ENCODE data around the gene NOSTRIN. TPM values are rescaled to one million over a fixed set of nuclear protein-coding genes. Genes with fewer than 3 reads are reported as not detected.

NOSTRIN gene
- total RNA-seq, 1 experiment from 2014 or later = not detected

DNA sequence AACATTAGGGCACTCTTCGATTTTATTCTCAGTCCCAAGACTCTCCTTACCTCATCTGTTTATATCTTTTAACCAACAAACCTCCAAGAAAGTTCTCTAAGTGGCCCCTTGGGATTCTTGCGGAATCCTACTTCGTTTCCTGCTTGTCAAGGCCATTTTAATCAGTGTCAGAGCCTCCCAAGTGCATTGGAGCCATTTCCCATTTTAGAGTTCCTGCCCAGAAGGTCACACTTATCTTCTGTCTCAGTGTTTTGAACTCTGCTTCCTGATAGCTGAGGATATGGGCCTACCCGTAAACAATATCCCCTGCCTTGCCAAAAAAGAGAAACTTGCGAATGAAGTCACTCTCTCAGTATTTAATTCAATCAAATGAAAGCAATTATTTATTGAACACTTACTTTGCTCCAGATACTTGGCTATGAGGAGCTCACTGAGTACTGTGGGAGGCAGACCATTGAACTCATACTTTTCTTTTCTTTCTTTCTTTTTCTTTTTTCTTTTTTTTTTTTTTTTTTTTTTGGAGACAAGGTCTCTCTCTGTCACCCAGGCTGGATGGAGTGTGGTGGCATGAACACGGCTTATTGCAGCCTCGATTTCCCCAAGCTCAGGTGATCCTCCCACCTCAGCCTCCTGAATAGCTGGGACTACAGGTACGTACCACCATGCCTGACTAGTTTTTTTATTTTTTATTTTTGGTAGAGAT is 5.7 kb upstream of the NOSTRIN start:
- Histone ChIP-seq H3K4me1 (replicated peaks) (no peaks in the 10 kb centered on the region), H3K4me3 (no peak overlapping the region), H3K27ac (no peak overlapping the region), H3K9me3 (replicated peaks) (no peaks in the 10 kb centered on the region), H3K27me3 (replicated peaks) (no peaks in the 10 kb centered on the region), H3K36me3 (no peaks in the 10 kb centered on the region)
- no peak for DNase-seq (ENCODE audit: low read depth in 1 of 2, low spot score in 2 of 2)

- no peak overlapping the region for H3K27ac ChIP-seq
- no peaks in the 10 kb centered on the region for H3K27me3 ChIP-seq (replicated peaks)
- no peaks in the 10 kb centered on the region for H3K9me3 ChIP-seq (replicated peaks)
- no peaks in the 10 kb centered on the region for H3K4me1 ChIP-seq (replicated peaks)
- H3K36me3 ChIP-seq = no peaks in the 10 kb centered on the region
- H3K4me3 ChIP-seq = no peak overlapping the region
- no peak for DNase-seq (ENCODE audit: low read depth in 1 of 2, low spot score in 2 of 2)
These were observed 5.2 kb upstream of the NOSTRIN start for GRCh38 chr2:168797286-168797655.

DNA sequence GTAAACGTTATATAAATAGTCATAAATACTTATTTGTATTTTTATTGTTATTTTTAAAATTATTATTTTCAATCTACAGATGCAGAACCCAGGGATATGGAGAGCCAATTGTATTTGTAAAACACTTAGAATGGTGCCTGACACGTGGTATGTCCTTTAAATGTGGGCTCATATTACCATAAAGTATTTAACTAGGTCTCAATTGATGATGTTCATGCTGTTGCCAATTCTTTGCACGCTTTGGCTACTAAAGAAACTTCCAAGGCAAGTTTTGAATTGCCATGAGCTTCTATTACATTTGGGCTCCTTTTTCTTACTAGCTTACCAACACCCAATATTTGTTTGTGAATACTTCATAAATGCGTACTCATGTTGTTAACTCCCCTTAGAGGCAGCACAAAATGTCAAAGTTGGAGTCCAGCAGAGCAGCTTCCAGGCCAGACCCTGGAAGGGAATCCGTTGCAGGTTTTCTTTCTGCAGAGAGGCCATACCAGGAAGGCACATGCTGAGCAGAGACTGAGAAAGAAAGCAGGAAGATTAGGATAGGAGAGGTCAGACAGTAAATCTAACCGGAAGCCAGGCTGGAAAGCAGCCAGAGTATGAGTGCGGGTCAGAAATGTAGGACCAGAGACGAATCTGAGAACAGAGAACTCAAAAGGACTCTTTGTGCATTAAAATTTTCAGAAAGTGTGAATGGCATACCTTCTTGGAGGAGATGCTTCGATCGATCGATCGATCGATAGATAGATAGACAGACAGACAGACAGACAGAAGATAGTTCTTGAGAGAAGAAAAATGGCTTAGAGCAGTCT is 4.2 kb upstream of the NOSTRIN start:
- no peaks in the 10 kb centered on the region for H3K4me1 ChIP-seq (replicated peaks)
- H3K27ac ChIP-seq = no peak overlapping the region
- no peak overlapping the region for H3K4me3 ChIP-seq
- H3K9me3 ChIP-seq (replicated peaks) = no peaks in the 10 kb centered on the region
- no peaks in the 10 kb centered on the region for H3K36me3 ChIP-seq
- no peak for DNase-seq (ENCODE audit: low read depth in 1 of 2, low spot score in 2 of 2)
- no peaks in the 10 kb centered on the region; the same call in 1 of the 2 replicates for H3K27me3 ChIP-seq (replicated peaks)

- DNase-seq (ENCODE audit: low read depth in 1 of 2, low spot score in 2 of 2) = no peak
- Histone ChIP-seq H3K36me3 (no peaks in the 10 kb centered on the region), H3K4me3 (no peak overlapping the region), H3K27me3 (replicated peaks) (no peaks in the 10 kb centered on the region; the same call in 1 of the 2 replicates), H3K4me1 (replicated peaks) (no peaks in the 10 kb centered on the region), H3K27ac (no peak overlapping the region), H3K9me3 (replicated peaks) (no peaks in the 10 kb centered on the region)
These were observed 3.5 kb upstream of the NOSTRIN start for GRCh38 chr2:168798888-168799410.

GRCh38 chr2:168801471-168801870 is 966 bp upstream of the NOSTRIN start:
- no peak overlapping the region for H3K27ac ChIP-seq
- no peak overlapping the region for H3K4me3 ChIP-seq
- H3K27me3 ChIP-seq (replicated peaks) = peaks cover 4% of the 10 kb centered on the region; the same call in 1 of the 2 replicates
- no peaks in the 10 kb centered on the region for H3K36me3 ChIP-seq
- no peaks in the 10 kb centered on the region for H3K9me3 ChIP-seq (replicated peaks)
- no peaks in the 10 kb centered on the region for H3K4me1 ChIP-seq (replicated peaks)
- no peak for DNase-seq (ENCODE audit: low read depth in 1 of 2, low spot score in 2 of 2)

DNA sequence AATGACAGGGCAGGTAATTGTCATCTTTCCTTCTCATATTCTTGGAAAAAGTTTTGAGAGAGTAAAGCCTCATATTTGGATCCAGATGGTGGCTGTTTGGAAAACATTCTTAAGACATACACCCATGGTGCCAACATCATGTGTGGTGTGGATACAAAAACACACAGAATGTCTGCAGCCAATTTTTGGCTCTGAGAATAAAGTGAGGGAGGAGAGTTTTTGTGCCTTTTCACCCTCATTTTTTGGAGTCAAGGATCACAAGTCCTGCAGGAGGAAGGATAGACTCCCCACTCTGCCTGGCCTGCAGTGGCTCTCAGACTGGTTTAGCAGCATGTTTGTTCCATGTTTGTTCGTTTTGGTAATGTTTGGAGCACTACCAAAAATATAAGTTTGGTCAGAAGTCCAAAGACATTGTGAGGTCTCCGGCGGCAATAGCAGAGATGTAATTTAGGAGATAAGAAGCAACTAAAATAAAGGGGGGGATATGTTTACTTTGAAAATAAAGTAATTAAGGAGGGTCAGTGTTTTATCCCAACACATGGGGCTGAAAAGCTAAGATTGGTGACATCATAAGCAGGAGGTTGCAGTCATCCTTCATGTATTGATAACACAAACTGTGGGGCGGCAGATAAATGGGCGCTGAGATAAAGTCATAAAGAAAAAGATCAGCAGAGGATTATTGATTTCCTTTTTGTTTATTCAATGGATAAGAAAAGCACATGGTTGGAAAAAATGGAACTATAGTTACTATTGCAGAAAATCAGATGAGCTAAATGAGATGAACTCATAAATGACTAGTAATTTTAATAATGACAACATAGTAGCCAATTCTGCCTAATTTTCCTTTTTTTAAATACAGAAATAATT is 655 bp downstream of the NOSTRIN start:
- Histone ChIP-seq H3K4me1 (replicated peaks) (no peaks in the 10 kb centered on the region), H3K36me3 (no peaks in the 10 kb centered on the region), H3K27me3 (replicated peaks) (peaks cover 4% of the 10 kb centered on the region; the same call in 1 of the 2 replicates), H3K4me3 (no peak overlapping the region), H3K27ac (no peak overlapping the region), H3K9me3 (replicated peaks) (no peaks in the 10 kb centered on the region)
- DNase-seq (ENCODE audit: low read depth in 1 of 2, low spot score in 2 of 2) = no peak

GRCh38 chr2:168804214-168804613 is 1.8 kb downstream of the NOSTRIN start:
- Histone ChIP-seq H3K27ac (no peak overlapping the region), H3K36me3 (no peaks in the 10 kb centered on the region), H3K27me3 (replicated peaks) (peaks cover 4% of the 10 kb centered on the region; the same call in 1 of the 2 replicates), H3K4me1 (replicated peaks) (no peaks in the 10 kb centered on the region), H3K4me3 (no peak overlapping the region), H3K9me3 (replicated peaks) (no peaks in the 10 kb centered on the region)
- DNase-seq (ENCODE audit: low read depth in 1 of 2, low spot score in 2 of 2) = no peak

DNA sequence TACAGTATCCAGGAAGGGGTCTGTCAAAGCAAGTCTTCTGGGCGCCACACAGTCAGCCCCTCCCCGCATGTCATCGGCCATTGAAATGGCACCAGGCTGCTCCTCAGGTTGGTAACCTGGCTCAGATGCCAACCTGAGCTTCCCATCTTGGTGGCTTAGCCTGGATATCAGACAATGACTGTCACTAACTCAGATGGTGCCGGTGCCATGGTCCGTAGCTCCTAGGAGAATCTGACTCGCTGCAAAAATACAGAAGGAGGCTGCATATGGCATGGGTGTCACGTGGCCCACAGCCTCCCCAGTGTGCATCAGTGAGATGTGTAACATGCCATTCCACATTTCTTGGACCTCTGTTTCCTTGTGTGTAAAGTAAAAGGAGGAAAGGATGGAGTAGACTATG is 3.2 kb downstream of the NOSTRIN start:
- Histone ChIP-seq H3K27me3 (replicated peaks) (peaks cover 4% of the 10 kb centered on the region; the same call in 1 of the 2 replicates), H3K4me3 (no peak overlapping the region), H3K27ac (no peak overlapping the region), H3K36me3 (no peaks in the 10 kb centered on the region), H3K4me1 (replicated peaks) (no peaks in the 10 kb centered on the region), H3K9me3 (replicated peaks) (no peaks in the 10 kb centered on the region)
- DNase-seq (ENCODE audit: low read depth in 1 of 2, low spot score in 2 of 2) = no peak

GRCh38 chr2:168809537-168809936 is 7.1 kb downstream of the NOSTRIN start:
- no peak for DNase-seq (ENCODE audit: low read depth in 1 of 2, low spot score in 2 of 2)
- H3K4me3 ChIP-seq = no peak overlapping the region
- H3K36me3 ChIP-seq = no peaks in the 10 kb centered on the region
- H3K27ac ChIP-seq = no peak overlapping the region
- H3K4me1 ChIP-seq (replicated peaks) = no peaks in the 10 kb centered on the region
- no peaks in the 10 kb centered on the region for H3K9me3 ChIP-seq (replicated peaks)
- H3K27me3 ChIP-seq (replicated peaks) = 0 out of 2 replicates have a peak, but pooled peaks cover under 1% of the 10 kb centered on the region

GRCh38 chr2:168810235-168810634 is 7.8 kb downstream of the NOSTRIN start:
- Histone ChIP-seq H3K27me3 (replicated peaks) (no peaks in the 10 kb centered on the region), H3K27ac (no peak overlapping the region), H3K4me1 (replicated peaks) (no peaks in the 10 kb centered on the region), H3K36me3 (no peaks in the 10 kb centered on the region), H3K9me3 (replicated peaks) (no peaks in the 10 kb centered on the region), H3K4me3 (no peak overlapping the region)
- DNase-seq (ENCODE audit: low read depth in 1 of 2, low spot score in 2 of 2) = no peak

DNA sequence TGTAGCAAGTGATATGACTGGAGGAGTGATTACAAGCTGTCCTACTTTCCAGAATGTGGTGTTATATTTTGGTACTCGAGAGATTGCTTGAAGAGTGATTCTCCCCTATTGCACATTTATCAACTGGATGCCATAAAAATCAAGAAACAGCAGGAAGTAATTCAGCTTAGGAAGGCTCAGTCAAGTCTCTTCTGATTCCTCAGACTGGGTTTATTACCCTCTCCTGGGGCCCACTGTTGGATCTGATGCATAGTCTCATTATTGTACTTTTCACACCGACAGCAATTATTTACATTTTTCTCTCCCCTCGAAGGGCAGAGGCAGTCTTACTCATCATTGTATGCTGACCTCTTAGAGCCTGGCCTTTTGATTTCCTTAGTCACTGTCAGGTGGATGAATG is 9.3 kb downstream of the NOSTRIN start:
- H3K36me3 ChIP-seq = no peaks in the 10 kb centered on the region
- H3K4me3 ChIP-seq = no peak overlapping the region
- H3K9me3 ChIP-seq (replicated peaks) = no peaks in the 10 kb centered on the region
- no peaks in the 10 kb centered on the region for H3K4me1 ChIP-seq (replicated peaks)
- H3K27me3 ChIP-seq (replicated peaks) = no peaks in the 10 kb centered on the region
- no peak overlapping the region for H3K27ac ChIP-seq
- DNase-seq (ENCODE audit: low read depth in 1 of 2, low spot score in 2 of 2) = no peak

DNA sequence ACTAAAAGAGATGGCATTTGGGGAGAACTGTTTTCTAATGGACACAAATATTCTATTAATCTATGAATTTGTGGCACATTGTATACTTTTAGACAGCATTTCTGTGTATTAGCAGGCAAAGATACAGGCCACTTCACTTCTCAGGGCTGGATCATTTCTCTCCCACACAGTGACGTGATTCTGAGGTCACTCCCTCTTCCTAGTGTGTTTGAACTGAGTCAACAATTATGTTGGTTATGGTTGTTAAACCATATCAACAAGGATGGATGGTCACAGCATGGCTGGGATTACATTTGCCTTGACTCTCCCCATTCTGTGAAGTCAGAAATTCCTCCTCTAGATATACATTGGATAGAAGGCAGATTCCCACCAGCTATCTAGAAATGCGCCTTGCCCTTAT is 11.6 kb downstream of the NOSTRIN start:
- Histone ChIP-seq H3K27me3 (replicated peaks) (no peaks in the 10 kb centered on the region), H3K4me1 (replicated peaks) (no peaks in the 10 kb centered on the region), H3K36me3 (no peaks in the 10 kb centered on the region), H3K27ac (no peak overlapping the region), H3K9me3 (replicated peaks) (no peaks in the 10 kb centered on the region), H3K4me3 (no peak overlapping the region)
- no peak for DNase-seq (ENCODE audit: low read depth in 1 of 2, low spot score in 2 of 2)
